Thyroid gland (tissue), 4 donors: Measurements from ENCODE around the gene RRP8. TPM values are rescaled to one million over a fixed set of nuclear protein-coding genes. Genes with fewer than 3 reads are reported as not detected.

ENCODE experiments used
- DNase-seq, 2 donors: peaks; one replicate each; pipeline ENCODE4 v3.0.0-alpha.2; 2019
- H3K27ac ChIP-seq, 3 donors: fragments of 200-600 bp; sonication (generic); 1 replicate in 2 of 3; 2 replicates in 1 of 3; pipeline ENCODE4 v1.5.1; 2016 to 2019; ENCODE audit warnings: mild to moderate bottlenecking in 1 of 3, moderate library complexity in 1 of 3
- H3K27me3 ChIP-seq: fragments of 200-600 bp; sonication (generic); one replicate; pipeline ENCODE4 v1.5.1; 2019
- H3K36me3 ChIP-seq, 2 donors: fragments of 200-600 bp; sonication (generic); one replicate each; pipeline ENCODE4 v1.5.1; 2016 to 2019
- H3K4me1 ChIP-seq, 2 donors: fragments of 200-600 bp; sonication (generic); one replicate each; pipeline ENCODE4 v1.5.1; 2017 to 2019
- H3K4me3 ChIP-seq, 3 donors: fragments of 200-600 bp; sonication (generic); replicated peaks in 1 of 3; 1 replicate in 2 of 3; 2 replicates in 1 of 3; pipeline ENCODE4 v1.5.1; 2016; ENCODE audit warnings: mild to moderate bottlenecking in 1 of 3
- H3K9me3 ChIP-seq: fragments of 200-600 bp; sonication (generic); one replicate; pipeline ENCODE4 v1.5.1; 2017
- CTCF ChIP-seq, 6 experiments: fragments of 200-600 bp in 3 of 6; fragments of 450-650 bp in 3 of 6; sonication (generic) in 3 of 6; IDR thresholded peaks; one replicate each; pipeline ENCODE4 v1.5.1; 2016 to 2019; ENCODE audit warnings: antibody characterized with exemption in 6 of 6, mild to moderate bottlenecking in 2 of 6, inconsistent platforms in 1 of 6, moderate library complexity in 1 of 6
- POLR2A ChIP-seq, 2 donors: fragments of 450-650 bp; IDR thresholded peaks; one replicate each; pipeline ENCODE4 v1.6.1; 2017; ENCODE audit warnings: antibody characterized with exemption in 2 of 2, mild to moderate bottlenecking in 2 of 2, moderate library complexity in 1 of 2
- WGBS, 2 donors: methylation state at CpG; one replicate each; pipeline ENCODE4 v1.1.5; 2017; 5-methylcytosine and 5-hydroxymethylcytosine counted together
- intact Hi-C: fragments of 100-400 bp; cut with DNase I; formaldehyde crosslinking; loops from one replicate; pipeline ENCODE4 v1.15.1; 2023
- total RNA-seq, 4 donors: library from RNA; depleted of rRNA; stranded (reverse); fragments of >200 nt; gene quantifications; one replicate each; pipeline ENCODE4 v1.2.3, GENCODE V29; 2016

Gene RRP8
- total RNA-seq, 4 donors from 2014 or later = 12.9 to 36.7 (median 18.8) TPM

GRCh38 chr11:6546735-6547134 lies 56.7 kb downstream of the RRP8 start:
- 97 to 98% methylated on average over 5 to 6 of the region's 8 CpGs for WGBS, 2 donors

GRCh38 chr11:6545917-6546605 lies 57.4 kb downstream of the RRP8 start:
- TF ChIP-seq POLR2A (IDR thresholded peaks at IDR 0.05) = no peak
- TF ChIP-seq CTCF (IDR thresholded peaks at IDR 0.05) = no peak
- intact Hi-C loops = no loop called here
- H3K27ac ChIP-seq = no peak overlapping the region
- 96% methylated on average over 11 of the region's 14 CpGs; no CpG with 5 or more reads in 1 of the 2 donors for WGBS, 2 donors
- H3K36me3 ChIP-seq = no peaks in the 10 kb centered on the region
- H3K4me3 ChIP-seq = no peak overlapping the region
- no peaks in the 10 kb centered on the region for H3K4me1 ChIP-seq
- H3K9me3 ChIP-seq = no peaks in the 10 kb centered on the region
- DNase-seq = no peak
- no peaks in the 10 kb centered on the region for H3K27me3 ChIP-seq

More at GRCh38 chr11:6546735-6547134, 56.7 kb downstream of the RRP8 start:
- no peak overlapping the region for H3K4me3 ChIP-seq
- DNase-seq = no peak
- no peaks in the 10 kb centered on the region for H3K27me3 ChIP-seq
- H3K27ac ChIP-seq = no peak overlapping the region
- no peaks in the 10 kb centered on the region for H3K4me1 ChIP-seq
- H3K36me3 ChIP-seq = no peaks in the 10 kb centered on the region
- no peak for TF ChIP-seq CTCF (IDR thresholded peaks at IDR 0.05)
- TF ChIP-seq POLR2A (IDR thresholded peaks at IDR 0.05) = no peak
- no peaks in the 10 kb centered on the region for H3K9me3 ChIP-seq
- intact Hi-C loops = no loop called here

Other genes starting within 250 kb of the RRP8 start
- gene SMPD1, start 213.1 kb downstream of the RRP8 start, total RNA-seq = 10 to 100 TPM; 39.6 to 82.4 (median 57.6) TPM
- gene APBB1, start 184.5 kb downstream of the RRP8 start, total RNA-seq = 10 to 100 TPM; 36.4 to 54.1 (median 45.4) TPM
- gene HPX, start 162.6 kb downstream of the RRP8 start, total RNA-seq = under 1 TPM in 2 of 4 donors, not detected in 2; 0.33 to 0.67 TPM
- 10 to 100 TPM; 11.0 to 20.8 (median 14.6) TPM for gene TRIM3, start 129.7 kb downstream of the RRP8 start, total RNA-seq
- 100 to 1,000 TPM in 2 of 4 donors, 10 to 100 TPM in 2; 86.7 to 124 (median 96.2) TPM for gene ARFIP2, start 122.3 kb downstream of the RRP8 start, total RNA-seq
- gene TIMM10B, start 122.1 kb downstream of the RRP8 start, total RNA-seq = 10 to 100 TPM; 42.1 to 72.0 (median 56.3) TPM
- 10 to 100 TPM; 10.9 to 21.8 (median 14.9) TPM for gene DNHD1, start 106.3 kb downstream of the RRP8 start, total RNA-seq
- 100 to 1,000 TPM; 101 to 144 (median 121) TPM for gene ILK, start 158 bp upstream of the RRP8 start, total RNA-seq
- gene TAF10, start 8.6 kb upstream of the RRP8 start, total RNA-seq = 100 to 1,000 TPM in 3 of 4 donors, 10 to 100 TPM in 1; 96.6 to 113 (median 108) TPM
- 10 to 100 TPM; 51.3 to 97.3 (median 69.1) TPM for gene TPP1, start 15.8 kb upstream of the RRP8 start, total RNA-seq
- gene DCHS1, start 52.2 kb upstream of the RRP8 start, total RNA-seq = 10 to 100 TPM in 1 of 4 donors, 1 to 10 TPM in 3; 5.6 to 14.4 (median 9.6) TPM
- gene MRPL17, start 79.7 kb upstream of the RRP8 start, total RNA-seq = 100 to 1,000 TPM in 2 of 4 donors, 10 to 100 TPM in 2; 37.8 to 579 (median 144) TPM
- under 1 TPM; 0.11 to 0.92 (median 0.34) TPM for gene OR2AG2, start 168.4 kb upstream of the RRP8 start, total RNA-seq
- not detected for gene OR2AG1, start 179.4 kb upstream of the RRP8 start, total RNA-seq
- gene OR6A2, start 196.1 kb upstream of the RRP8 start, total RNA-seq = under 1 TPM; 0.27 to 0.92 (median 0.67) TPM
- gene OR10A5, start 242.1 kb upstream of the RRP8 start, total RNA-seq = not detected